Measurements from ENCODE around the gene CSE1L.
"Not testable (repeated sequence)": the region's sequence is repeated elsewhere in the genome, so short reads cannot be mapped to it uniquely, and the experiment has no call there.

CSE1L gene

DNA sequence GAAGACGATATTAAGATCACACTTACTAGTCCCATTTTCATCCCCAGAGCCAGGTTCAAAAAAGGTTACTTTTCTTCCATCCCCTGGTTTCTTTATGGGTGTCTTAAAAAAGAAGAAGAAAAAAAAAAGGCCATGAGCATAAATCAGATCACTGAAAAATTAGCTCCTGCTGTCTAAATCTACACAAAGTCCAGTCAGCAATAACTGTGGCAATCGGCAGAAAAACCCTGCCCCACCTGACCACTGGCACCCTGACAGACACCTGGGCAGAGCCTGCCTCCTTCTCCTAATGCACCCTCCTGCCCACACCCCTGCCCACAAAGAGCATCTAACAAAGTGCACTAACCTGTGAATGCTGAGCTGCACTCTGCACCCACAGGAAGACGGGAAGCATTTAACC lies 72.2 kb downstream of the CSE1L start:
- peaks cover 100% of the 10 kb centered on the region for H3K36me3 ChIP-seq
- H3K4me3 ChIP-seq (ENCODE audit: low read depth in 1 of 2, low read length in 1 of 2) = no peak overlapping the region
- no peaks in the 10 kb centered on the region for H3K27me3 ChIP-seq
- no peak overlapping the region for H3K27ac ChIP-seq
- H3K9me3 ChIP-seq = no peaks in the 10 kb centered on the region
- H3K4me1 ChIP-seq (ENCODE audit: control insufficient read depth in 1 of 2, insufficient read depth in 1 of 2, low read depth in 1 of 2, low read length in 1 of 2) = no peaks in the 10 kb centered on the region
- TF ChIP-seq, protein P1, sequence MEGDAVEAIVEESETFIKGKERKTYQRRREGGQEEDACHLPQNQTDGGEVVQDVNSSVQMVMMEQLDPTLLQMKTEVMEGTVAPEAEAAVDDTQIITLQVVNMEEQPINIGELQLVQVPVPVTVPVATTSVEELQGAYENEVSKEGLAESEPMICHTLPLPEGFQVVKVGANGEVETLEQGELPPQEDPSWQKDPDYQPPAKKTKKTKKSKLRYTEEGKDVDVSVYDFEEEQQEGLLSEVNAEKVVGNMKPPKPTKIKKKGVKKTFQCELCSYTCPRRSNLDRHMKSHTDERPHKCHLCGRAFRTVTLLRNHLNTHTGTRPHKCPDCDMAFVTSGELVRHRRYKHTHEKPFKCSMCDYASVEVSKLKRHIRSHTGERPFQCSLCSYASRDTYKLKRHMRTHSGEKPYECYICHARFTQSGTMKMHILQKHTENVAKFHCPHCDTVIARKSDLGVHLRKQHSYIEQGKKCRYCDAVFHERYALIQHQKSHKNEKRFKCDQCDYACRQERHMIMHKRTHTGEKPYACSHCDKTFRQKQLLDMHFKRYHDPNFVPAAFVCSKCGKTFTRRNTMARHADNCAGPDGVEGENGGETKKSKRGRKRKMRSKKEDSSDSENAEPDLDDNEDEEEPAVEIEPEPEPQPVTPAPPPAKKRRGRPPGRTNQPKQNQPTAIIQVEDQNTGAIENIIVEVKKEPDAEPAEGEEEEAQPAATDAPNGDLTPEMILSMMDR (IDR thresholded peaks at IDR 0.05) = no peak

DNA sequence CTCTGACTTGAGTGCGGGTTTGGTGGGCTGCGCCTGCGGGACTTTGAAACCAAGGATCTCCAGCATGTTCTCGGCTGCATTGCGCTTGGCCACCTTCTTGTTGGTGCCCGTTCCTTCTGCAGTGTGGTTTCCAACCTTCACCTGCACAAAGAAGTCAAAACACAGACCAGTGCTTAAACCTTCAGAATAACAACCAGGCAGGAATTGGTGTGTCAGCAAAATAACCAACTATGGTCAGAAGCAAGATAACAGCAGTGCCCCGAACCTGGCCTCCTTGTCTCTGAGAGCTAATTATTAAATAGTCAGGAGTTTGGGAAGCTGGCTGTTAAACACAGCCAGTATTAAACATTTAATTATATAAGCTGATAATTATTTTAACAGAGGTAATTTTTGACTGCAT lies 73.9 kb downstream of the CSE1L start:
- no peaks in the 10 kb centered on the region for H3K4me1 ChIP-seq (ENCODE audit: control insufficient read depth in 1 of 2, insufficient read depth in 1 of 2, low read depth in 1 of 2, low read length in 1 of 2)
- no peaks in the 10 kb centered on the region for H3K9me3 ChIP-seq
- TF ChIP-seq, protein P1 (IDR thresholded peaks at IDR 0.05) = no peak
- no peaks in the 10 kb centered on the region for H3K27me3 ChIP-seq
- no peak overlapping the region for H3K4me3 ChIP-seq (ENCODE audit: low read depth in 1 of 2, low read length in 1 of 2)
- H3K27ac ChIP-seq = no peak overlapping the region
- H3K36me3 ChIP-seq = peaks cover 98% of the 10 kb centered on the region

DNA sequence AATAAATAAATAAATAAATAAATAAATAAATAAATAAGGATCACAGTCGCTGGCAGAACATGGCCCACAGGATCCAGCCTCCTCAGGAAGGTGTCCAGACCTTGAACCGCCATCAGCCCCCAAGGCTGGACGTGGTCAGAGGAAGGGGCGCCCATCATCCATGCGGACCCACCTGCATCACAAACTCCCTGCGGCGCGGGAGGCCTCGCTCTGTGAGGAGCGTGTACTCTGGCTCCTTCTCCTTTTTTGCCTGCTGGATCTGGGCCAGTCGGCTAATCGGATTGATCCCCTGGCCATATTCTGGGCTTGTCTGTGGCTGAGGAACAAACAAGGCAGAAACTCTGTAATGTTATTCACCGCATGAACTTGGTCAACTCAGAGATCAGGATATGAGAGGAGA lies 76.8 kb downstream of the CSE1L start:
- TF ChIP-seq, protein P1 (IDR thresholded peaks at IDR 0.05) = no peak
- H3K4me1 ChIP-seq (ENCODE audit: control insufficient read depth in 1 of 2, insufficient read depth in 1 of 2, low read depth in 1 of 2, low read length in 1 of 2) = no peaks in the 10 kb centered on the region
- peaks cover 76% of the 10 kb centered on the region for H3K36me3 ChIP-seq
- H3K27me3 ChIP-seq = no peaks in the 10 kb centered on the region
- H3K9me3 ChIP-seq = no peaks in the 10 kb centered on the region
- H3K27ac ChIP-seq = no peak overlapping the region
- no peak overlapping the region for H3K4me3 ChIP-seq (ENCODE audit: low read depth in 1 of 2, low read length in 1 of 2)

DNA sequence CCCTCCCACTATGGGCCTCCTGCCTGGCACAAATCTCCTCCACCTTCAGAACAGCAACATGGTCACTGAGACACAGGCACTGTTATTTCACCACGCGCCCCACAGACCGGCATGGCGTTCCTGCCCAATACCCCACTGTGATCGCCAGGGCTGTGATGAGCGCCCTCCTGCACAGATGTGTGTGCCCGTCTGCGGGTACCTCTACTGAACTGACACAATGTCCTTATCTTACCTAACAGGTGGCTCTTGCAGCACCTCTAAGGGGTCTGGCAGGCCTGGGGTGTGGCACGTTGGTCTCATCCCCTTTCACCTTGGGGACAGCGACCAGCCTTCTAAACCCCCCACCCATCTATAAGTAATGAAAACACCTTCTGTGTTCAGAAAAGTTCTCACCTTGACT lies 77.9 kb downstream of the CSE1L start:
- no peak overlapping the region for H3K27ac ChIP-seq
- no peak overlapping the region for H3K4me3 ChIP-seq (ENCODE audit: low read depth in 1 of 2, low read length in 1 of 2)
- no peaks in the 10 kb centered on the region for H3K9me3 ChIP-seq
- peaks cover 70% of the 10 kb centered on the region for H3K36me3 ChIP-seq
- TF ChIP-seq, protein P1 (IDR thresholded peaks at IDR 0.05) = no peak
- no peaks in the 10 kb centered on the region for H3K27me3 ChIP-seq
- no peaks in the 10 kb centered on the region for H3K4me1 ChIP-seq (ENCODE audit: control insufficient read depth in 1 of 2, insufficient read depth in 1 of 2, low read depth in 1 of 2, low read length in 1 of 2)

DNA sequence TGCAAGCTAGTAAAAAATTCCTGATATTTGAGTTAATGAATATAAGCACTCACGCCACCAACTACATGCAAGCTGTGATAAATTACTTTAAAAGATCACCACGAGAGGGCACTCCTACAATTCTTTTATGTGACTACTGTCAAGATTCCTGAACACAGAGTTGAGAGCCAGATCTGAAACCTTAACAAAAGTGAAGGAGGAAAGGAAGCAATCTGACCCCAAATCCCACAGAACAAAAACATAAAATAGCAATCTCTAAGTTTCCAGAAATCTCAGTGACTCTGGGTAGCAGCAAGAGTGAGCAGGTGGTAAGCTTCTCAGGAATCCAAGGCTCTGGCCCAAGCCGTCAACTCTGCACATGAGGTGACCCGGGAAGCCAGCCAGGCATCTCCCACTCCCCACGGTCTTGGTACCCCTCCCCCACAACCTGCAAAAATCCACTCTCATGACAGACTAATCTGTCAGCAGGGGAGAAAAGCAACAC lies 86.9 kb downstream of the CSE1L start:
- TF ChIP-seq, protein P1 (IDR thresholded peaks at IDR 0.05) = no peak
- Histone ChIP-seq H3K36me3 (peaks cover 61% of the 10 kb centered on the region), H3K27ac (no peak overlapping the region), H3K4me1 (ENCODE audit: control insufficient read depth in 1 of 2, insufficient read depth in 1 of 2, low read depth in 1 of 2, low read length in 1 of 2) (no peaks in the 10 kb centered on the region), H3K9me3 (no peaks in the 10 kb centered on the region), H3K27me3 (no peaks in the 10 kb centered on the region), H3K4me3 (ENCODE audit: low read depth in 1 of 2, low read length in 1 of 2) (no peak overlapping the region)

DNA sequence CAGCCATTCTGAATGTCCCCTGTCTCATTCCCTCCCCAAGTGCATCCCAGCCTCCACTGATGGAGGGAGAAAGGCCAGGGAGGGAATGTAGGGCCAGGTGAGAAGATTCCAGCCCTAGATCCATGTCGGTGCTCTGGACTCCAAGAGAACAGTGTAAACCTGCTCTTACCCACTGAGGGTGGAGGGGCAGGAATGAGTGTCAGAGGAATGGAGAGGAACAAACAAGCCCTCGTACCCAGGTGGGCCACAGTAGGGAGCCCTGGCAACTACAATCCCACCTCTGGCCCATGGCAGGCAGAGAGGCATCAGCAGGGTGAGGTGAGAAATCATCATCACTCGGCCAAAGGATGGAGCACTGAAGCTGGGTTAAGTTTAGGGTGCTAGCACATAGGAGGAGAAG lies 87.5 kb downstream of the CSE1L start:
- H3K36me3 ChIP-seq = peaks cover 57% of the 10 kb centered on the region
- no peak overlapping the region for H3K4me3 ChIP-seq (ENCODE audit: low read depth in 1 of 2, low read length in 1 of 2)
- no peaks in the 10 kb centered on the region for H3K27me3 ChIP-seq
- TF ChIP-seq, protein P1 (IDR thresholded peaks at IDR 0.05) = no peak
- H3K27ac ChIP-seq = no peak overlapping the region
- no peaks in the 10 kb centered on the region for H3K4me1 ChIP-seq (ENCODE audit: control insufficient read depth in 1 of 2, insufficient read depth in 1 of 2, low read depth in 1 of 2, low read length in 1 of 2)
- H3K9me3 ChIP-seq = no peaks in the 10 kb centered on the region

DNA sequence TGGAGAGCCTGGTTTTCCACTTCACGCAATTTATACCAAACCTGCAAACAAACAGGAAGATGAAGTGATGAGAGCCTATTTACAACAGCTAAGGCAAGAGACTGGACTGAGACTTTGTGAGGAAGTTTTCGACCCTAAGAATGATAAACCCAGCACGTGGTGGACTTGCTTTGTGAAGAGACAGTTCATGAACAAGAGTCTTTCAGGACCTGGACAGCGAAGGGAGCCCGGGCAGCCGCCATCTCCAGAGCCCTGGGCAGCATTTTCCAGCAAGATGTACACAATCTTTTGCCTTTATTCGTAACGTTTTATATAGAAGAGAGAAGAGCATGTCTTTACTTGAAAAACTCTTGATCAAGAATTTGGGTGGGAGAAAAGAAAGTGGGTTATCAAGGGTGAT lies 88.7 kb downstream of the CSE1L start:
- H3K27ac ChIP-seq; H3K4me1 ChIP-seq (ENCODE audit: control insufficient read depth in 1 of 2, insufficient read depth in 1 of 2, low read depth in 1 of 2, low read length in 1 of 2); H3K27me3 ChIP-seq; H3K9me3 ChIP-seq; H3K4me3 ChIP-seq (ENCODE audit: low read depth in 1 of 2, low read length in 1 of 2): not testable (repeated sequence)
- H3K36me3 ChIP-seq = peaks cover 56% of the 10 kb centered on the region

Measured in neutrophil (primary cell).